Lung (tissue), 12 donors: ENCODE data around the gene IFNL4. TPM values are rescaled to one million over a fixed set of nuclear protein-coding genes. Genes with fewer than 3 reads are reported as not detected.

ENCODE experiments used
- ATAC-seq: fragments of 200-7000 bp; cut with Tn5 transposase; one replicate; pipeline ENCODE4 v1.9.1; 2020; ENCODE audit warnings: moderate number of reproducible peaks; ENCODE audit not compliant: insufficient read depth, low FRiP score
- DNase-seq, 3 donors: peaks; one replicate each; pipeline ENCODE4 v3.0.0-alpha.2; 2013 to 2017
- H3K27ac ChIP-seq, 2 donors: one replicate each; pipeline ENCODE4 v1.5.1; 2013; ENCODE audit warnings: mild to moderate bottlenecking in 2 of 2, moderate library complexity in 2 of 2, control low read depth in 1 of 2, inconsistent platforms in 1 of 2, low read depth in 1 of 2, low read length in 1 of 2
- H3K27me3 ChIP-seq, 3 donors: one replicate each; pipeline ENCODE4 v1.5.1; 2013; ENCODE audit warnings: low read length in 2 of 3; ENCODE audit not compliant: control insufficient read depth in 3 of 3, insufficient read depth in 3 of 3
- H3K36me3 ChIP-seq, 4 donors: one replicate each; pipeline ENCODE4 v1.5.1; 2013; ENCODE audit warnings: low read length in 4 of 4, mild to moderate bottlenecking in 1 of 4, moderate library complexity in 1 of 4; ENCODE audit not compliant: control insufficient read depth in 4 of 4, insufficient read depth in 4 of 4
- H3K4me1 ChIP-seq, 5 donors: one replicate each; pipeline ENCODE4 v1.5.1; 2013; ENCODE audit warnings: low read length in 5 of 5, mild to moderate bottlenecking in 2 of 5, moderate library complexity in 1 of 5; ENCODE audit not compliant: control insufficient read depth in 5 of 5, insufficient read depth in 5 of 5
- H3K4me3 ChIP-seq: one replicate; pipeline ENCODE4 v1.5.1; 2013; ENCODE audit warnings: mild to moderate bottlenecking, control low read depth, moderate library complexity
- H3K9ac ChIP-seq, 2 donors: one replicate each; pipeline ENCODE4 v1.5.1; 2013; ENCODE audit warnings: low read length in 2 of 2, control low read depth in 1 of 2; ENCODE audit not compliant: insufficient read depth in 1 of 2
- H3K9me3 ChIP-seq, 4 donors: one replicate each; pipeline ENCODE4 v1.5.1; 2013; ENCODE audit warnings: low read length in 3 of 4, mild to moderate bottlenecking in 1 of 4, moderate library complexity in 1 of 4; ENCODE audit not compliant: control insufficient read depth in 4 of 4, insufficient read depth in 3 of 4
- WGBS, 2 donors: extraction: QIAGEN DNeasy Blood & Tissue Kit; methylation state at CpG; one replicate each; pipeline ENCODE4 v1.1.7; 2013; 5-methylcytosine and 5-hydroxymethylcytosine counted together
- polyA plus RNA-seq, 2 donors: library from polyadenylated mRNA; stranded (reverse); fragments of 200-250 nt; gene quantifications; one replicate each; pipeline ENCODE4 v1.2.1, GENCODE V29; 2013
- total RNA-seq, 2 donors: library from RNA; depleted of rRNA in 1 of 2; stranded (reverse); fragments of >200 nt in 1 of 2; gene quantifications; one replicate each; pipeline ENCODE4 v1.2.1, GENCODE V29; 2014 to 2021
- TF ChIP-seq, protein P1 (sequence below): IDR thresholded peaks from 2 replicates; pipeline ENCODE4 v1.5.1; 2012; ENCODE audit warnings: mild to moderate bottlenecking; ENCODE audit errors: control extremely low read depth, extremely low read depth
- donor health status: control.
- donor health status: control.
- donor health status: Bipolar disorder and iron deficiency.
- donor health status: healthy.
- donor health status: DM: yes; HTN: yes; CAD: no.

The IFNL4 gene
- total and polyA plus RNA-seq, 4 donors = not detected

DNA sequence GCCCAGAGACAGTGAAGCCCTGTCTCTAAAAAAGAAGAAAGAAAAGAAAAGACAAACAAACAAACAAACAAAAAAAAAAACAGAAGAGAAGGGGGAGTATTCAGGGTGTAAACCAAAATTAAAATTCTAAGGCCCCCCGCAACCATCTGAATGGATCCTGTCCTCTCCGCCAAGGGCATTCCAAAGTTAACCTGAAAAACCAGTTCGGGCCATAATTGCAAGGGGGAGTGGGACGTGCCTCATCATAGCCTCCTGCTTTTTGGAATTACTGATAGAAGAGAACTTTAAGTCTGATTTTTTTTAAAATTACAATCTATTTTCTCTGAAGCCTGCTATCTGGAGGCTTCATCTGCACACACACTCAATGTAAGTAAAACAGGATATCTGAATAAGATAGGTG is 13.8 kb upstream of the IFNL4 start:
- Histone ChIP-seq H3K9me3 (peaks cover 0 to 10% (median 0%) of the 10 kb centered on the region in 4 donors), H3K9ac (no peak overlapping the region), H3K36me3 (no peaks in the 10 kb centered on the region), H3K27me3 (peaks cover 0 to 31% (median 30%) of the 10 kb centered on the region in 3 donors), H3K27ac (no peak overlapping the region), H3K4me3 (no peak overlapping the region), H3K4me1 (peaks cover 0 to 13% (median 0%) of the 10 kb centered on the region in 5 donors)
- 81 to 89% methylated on average over 4 of the region's 4 CpGs for WGBS, 2 donors
- ATAC-seq = no peak
- TF ChIP-seq, protein P1, sequence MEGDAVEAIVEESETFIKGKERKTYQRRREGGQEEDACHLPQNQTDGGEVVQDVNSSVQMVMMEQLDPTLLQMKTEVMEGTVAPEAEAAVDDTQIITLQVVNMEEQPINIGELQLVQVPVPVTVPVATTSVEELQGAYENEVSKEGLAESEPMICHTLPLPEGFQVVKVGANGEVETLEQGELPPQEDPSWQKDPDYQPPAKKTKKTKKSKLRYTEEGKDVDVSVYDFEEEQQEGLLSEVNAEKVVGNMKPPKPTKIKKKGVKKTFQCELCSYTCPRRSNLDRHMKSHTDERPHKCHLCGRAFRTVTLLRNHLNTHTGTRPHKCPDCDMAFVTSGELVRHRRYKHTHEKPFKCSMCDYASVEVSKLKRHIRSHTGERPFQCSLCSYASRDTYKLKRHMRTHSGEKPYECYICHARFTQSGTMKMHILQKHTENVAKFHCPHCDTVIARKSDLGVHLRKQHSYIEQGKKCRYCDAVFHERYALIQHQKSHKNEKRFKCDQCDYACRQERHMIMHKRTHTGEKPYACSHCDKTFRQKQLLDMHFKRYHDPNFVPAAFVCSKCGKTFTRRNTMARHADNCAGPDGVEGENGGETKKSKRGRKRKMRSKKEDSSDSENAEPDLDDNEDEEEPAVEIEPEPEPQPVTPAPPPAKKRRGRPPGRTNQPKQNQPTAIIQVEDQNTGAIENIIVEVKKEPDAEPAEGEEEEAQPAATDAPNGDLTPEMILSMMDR = no peak
- peak in 1 of 3 donors; percentile 22 for DNase-seq

DNA sequence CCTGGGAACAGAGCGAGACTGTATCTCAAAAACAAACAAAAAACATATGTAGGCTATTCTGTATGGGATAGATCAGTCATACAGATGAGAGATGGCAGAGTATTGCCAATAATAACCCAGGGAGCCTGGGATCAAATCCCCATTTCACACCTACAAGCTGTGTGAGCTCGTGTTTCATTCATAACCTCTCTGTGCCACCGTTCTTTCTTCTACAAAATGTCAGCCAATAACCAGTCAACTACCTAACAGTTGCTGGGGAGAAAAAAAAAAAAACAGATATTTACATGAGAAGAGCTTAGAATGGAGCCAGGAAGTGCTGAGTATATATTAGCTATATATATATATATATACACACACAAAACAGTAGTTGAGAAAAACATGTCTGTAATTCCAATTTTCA is 13.0 kb upstream of the IFNL4 start:
- H3K4me3 ChIP-seq = no peak overlapping the region
- H3K9me3 ChIP-seq = peaks cover 0 to 10% (median 0%) of the 10 kb centered on the region in 4 donors
- H3K9ac ChIP-seq = no peak overlapping the region
- WGBS, 2 donors = 67 to 84% methylated on average over 3 of the region's 3 CpGs
- peaks cover 0 to 13% (median 0%) of the 10 kb centered on the region in 5 donors for H3K4me1 ChIP-seq
- no peak overlapping the region for H3K27ac ChIP-seq
- DNase-seq = no peak
- TF ChIP-seq, protein P1 = no peak
- ATAC-seq = no peak
- H3K36me3 ChIP-seq = no peaks in the 10 kb centered on the region
- H3K27me3 ChIP-seq = peaks cover 0 to 31% (median 30%) of the 10 kb centered on the region in 3 donors

DNA sequence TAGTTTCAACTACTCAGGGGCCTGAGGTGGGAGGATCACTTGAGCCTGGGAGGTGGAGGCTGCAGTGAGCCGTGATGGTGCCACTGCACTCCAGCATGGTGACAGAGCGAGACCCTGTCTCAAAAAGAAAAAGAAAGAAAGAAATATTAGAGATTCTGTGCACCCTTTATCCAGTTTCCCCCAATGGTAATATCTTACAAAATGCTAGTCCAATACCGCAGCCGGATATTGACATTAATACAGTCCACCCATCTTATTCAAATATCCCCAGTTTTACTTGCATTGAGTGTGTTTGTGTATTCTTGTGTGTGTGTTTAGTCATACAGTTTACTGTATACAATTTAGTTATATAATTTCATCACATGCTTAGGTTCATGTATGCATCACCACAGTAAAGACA is 8.6 kb upstream of the IFNL4 start:
- ATAC-seq = no peak
- no peaks in the 10 kb centered on the region for H3K36me3 ChIP-seq
- peaks cover 0 to 2% (median 0%) of the 10 kb centered on the region in 4 donors for H3K9me3 ChIP-seq
- H3K9ac ChIP-seq = no peak overlapping the region
- DNase-seq = no peak
- 96 to 97% methylated on average over 4 of the region's 4 CpGs for WGBS, 2 donors
- H3K27ac ChIP-seq = no peak overlapping the region
- H3K27me3 ChIP-seq = peaks cover 0 to 5% (median 5%) of the 10 kb centered on the region in 3 donors
- H3K4me1 ChIP-seq = no peaks in the 10 kb centered on the region
- TF ChIP-seq, protein P1 = no peak
- H3K4me3 ChIP-seq = no peak overlapping the region
